Glomerular visceral epithelial cell (primary cell): ENCODE data around the gene ZNF385D.
"Not testable (repeated sequence)": the region's sequence is repeated elsewhere in the genome, so short reads cannot be mapped to it uniquely, and the experiment has no call there.

Experiments
- DNase-seq: peaks from one replicate; pipeline ENCODE4 v3.0.0-alpha.2; 2016; ENCODE audit errors: extremely low spot score

The ZNF385D gene

GRCh38 chr3:21446945-21447475, 304.0 kb downstream of the ZNF385D start:
- no peak for DNase-seq

DNA sequence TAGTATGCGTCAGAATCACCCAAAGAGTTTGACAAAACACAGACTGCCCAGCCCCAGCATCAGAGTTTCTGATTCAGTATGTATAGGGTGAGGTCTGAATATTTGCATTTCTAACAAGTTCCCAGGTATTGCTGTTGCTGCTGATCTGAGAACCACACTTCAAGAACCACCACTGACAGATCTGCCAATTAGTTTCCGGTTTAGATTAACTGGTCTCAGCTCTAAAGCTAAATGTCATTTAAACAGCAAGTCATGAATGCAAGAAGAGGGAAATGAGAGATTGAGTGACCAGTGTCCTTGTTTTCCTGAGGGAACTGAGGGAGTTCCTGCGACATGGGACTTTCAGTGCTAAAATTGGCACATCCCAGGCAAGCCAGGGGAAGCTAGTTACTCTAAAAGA, 305.0 kb downstream of the ZNF385D start:
- no peak for DNase-seq

DNA sequence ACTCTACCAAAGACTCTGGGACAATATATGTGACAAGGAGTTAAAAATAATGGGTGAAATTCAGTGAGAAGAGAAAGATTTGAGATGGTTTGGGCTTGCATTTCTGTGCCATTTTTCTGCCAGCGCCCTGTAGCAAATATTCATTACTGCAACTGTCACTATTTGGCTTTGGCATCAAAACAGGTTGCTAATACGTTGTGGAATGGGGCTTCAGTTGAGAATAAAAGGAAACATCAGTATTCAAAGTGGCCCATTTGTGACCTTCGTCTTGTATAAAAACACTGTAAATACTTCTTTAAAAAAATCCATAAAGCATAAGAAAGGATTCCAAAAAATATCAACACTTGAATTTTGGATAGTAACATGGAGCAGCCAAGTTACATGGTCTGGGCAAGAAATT, 309.2 kb downstream of the ZNF385D start:
- DNase-seq: no peak

DNA sequence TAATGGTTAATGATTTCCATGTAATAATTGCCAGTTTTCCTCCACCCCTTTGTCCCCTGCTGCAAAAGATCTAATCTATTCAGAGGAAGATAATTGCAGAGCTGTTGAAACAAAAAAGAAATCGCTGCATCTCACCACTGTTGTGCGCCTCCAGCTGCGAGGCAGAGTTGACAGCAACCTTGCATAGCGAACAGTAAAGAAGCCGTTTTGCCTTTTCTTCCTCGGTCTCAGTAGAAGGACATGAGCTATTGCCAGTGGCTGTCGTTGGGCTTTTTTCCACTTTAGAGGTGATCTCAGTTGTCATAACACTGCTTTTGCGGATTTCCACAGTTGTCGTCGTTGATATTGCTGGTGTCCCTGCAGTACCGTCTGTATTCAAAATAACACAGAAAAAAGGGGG, 314.2 kb downstream of the ZNF385D start:
- no peak for DNase-seq

DNA sequence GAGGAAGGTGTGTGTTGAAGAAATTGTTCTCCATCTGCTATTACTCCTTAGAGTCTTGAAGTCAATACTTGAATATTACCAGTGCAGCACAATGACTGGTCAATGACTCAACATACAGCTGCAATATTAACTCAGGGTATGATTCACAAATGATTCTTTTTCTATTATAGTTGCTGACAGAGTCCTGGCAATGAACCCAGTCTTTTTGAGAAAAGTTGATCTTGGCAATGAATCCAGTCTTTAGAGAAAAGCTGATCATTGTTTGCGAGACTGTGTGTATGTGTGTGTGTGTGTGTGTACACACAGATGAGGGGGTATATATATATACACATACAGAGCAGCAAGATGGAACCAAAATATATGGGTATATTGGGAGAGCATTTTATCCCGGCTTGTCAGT, 315.1 kb downstream of the ZNF385D start:
- peak; percentile 81 for DNase-seq

GRCh38 chr3:21434310-21434709, 316.7 kb downstream of the ZNF385D start:
- no peak for DNase-seq

GRCh38 chr3:21433751-21434150, 317.3 kb downstream of the ZNF385D start:
- DNase-seq: no peak

DNA sequence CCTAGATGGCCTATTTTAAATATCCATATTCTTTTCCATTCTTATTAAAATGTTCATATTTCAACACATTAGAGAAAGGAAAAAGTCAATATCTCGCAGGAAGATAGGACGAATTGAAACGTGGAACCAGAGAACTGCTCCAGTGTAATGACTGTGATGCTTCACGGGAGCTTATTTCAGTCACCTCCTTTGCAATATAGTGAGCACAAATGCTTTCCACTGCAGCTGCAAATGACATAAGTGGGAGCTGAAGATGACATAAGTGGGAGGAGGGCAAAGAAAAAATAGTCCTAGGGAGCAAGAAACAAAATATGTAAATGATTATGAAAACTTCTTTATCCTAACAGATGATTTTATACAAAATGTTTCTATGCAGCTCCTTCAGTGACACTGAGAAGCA, 324.1 kb downstream of the ZNF385D start:
- no peak for DNase-seq

DNA sequence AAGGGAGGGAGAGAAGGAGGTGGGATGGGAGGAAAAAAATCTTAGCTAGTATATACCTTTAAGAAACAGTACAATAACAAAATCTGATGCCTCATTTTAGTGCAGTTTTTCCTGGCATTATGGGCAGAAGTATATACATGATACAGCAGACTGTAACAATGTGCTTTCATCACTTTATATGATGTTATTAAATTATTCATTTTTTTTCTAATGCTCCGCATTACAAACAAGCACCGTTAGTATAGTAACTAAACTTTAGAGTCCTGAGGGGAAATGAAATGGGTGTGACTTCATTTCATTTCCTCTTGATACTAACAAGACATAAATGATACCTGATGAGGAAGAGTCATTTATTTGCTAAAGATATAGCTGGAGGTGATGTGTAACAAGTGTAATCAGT, 325.3 kb downstream of the ZNF385D start:
- DNase-seq: no peak

- no peak for DNase-seq
Observed at GRCh38 chr3:21421096-21421495, 329.9 kb downstream of the ZNF385D start.

DNA sequence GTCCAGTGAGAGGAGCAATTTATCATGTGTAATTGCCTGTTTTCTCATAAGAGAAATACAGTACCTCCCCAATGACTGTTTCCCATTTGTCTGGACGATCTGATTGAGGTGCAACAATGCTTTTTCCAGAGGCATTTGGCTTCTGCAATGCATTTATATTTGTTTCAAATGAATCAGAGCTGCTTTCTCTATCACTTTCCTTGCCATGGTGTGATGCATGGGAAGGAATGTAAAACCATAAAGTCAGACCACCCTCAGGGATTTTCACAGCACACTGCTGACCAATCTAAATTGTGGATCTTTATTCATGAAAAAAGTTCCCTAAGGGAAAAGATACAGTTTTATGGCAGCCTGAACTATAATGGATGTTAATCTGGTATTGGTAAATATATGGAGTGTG, 333.0 kb downstream of the ZNF385D start:
- DNase-seq: no peak

- DNase-seq: no peak
Observed at GRCh38 chr3:21414506-21414905, 336.5 kb downstream of the ZNF385D start.

GRCh38 chr3:21411058-21411457, 340.0 kb downstream of the ZNF385D start:
- no peak for DNase-seq

DNA sequence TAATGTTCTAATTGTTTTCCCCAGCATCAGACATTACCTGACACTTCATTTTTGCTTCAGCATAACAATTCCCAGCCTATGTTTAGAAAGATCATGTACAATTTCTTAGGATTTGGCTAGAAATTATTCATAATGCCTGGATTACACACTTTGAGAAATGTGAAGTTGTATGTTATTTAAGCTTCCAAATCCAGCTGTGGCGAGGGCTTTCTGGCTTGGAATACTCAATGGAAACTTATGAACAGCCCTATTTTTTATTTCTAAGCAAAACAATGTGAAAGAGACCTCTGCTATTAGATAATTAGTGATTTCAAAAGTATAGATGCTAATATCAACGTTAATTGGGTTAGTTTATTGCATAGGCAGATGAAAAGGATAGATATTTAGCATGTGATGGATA, 341.6 kb downstream of the ZNF385D start:
- no peak for DNase-seq

- no peak for DNase-seq
Observed at GRCh38 chr3:21407743-21408142, 343.3 kb downstream of the ZNF385D start.

DNA sequence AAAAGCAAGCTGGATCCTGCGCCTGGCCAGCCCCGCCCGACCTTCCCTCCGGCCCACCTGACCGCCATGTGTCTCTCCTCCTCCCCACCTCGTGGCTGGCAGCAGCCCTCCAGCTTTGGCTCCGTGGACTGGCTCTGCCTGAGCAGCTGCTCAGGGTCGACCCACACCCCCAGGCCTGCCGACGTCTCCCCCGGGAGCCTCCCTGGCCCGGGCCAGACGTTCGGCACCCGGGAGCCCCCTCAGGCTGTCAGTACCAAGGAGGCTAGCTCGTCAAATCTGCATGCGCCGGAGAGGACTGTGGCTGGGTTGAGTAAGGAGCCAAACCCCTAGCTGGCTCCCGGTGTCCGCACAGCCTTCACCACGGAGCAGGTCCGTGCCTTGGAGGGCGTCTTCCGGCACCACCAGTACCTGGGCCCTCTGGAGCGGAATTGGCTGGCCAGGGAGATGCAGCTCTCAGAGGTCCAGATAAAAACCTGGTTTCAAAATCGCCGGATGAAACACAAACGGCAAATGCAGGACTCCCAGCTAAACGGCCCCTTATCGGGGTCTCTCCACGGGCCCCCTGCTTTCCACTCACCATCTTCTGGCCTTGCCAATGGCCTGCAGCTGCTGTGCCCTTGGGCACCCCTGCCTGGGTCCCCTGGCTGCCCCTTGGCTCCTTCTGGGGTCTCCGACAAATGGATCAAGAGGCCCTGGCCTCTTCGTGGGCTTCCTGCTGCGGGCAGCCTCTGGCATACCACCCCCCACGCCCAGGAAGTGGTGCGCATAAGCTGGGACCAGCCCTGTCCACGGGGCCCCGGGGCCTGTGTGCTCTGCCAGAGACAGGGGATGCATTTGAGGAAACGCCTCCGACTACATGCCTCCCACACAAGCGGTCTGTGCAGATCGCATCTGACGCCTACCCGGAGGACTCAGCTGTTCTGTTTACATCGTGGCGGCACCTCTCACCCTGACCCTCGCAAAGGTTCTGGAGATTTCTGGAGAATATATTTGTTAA, 345.0 kb downstream of the ZNF385D start:
- no peak for DNase-seq

- DNase-seq: no peak
Observed at GRCh38 chr3:21398461-21398860, 352.5 kb downstream of the ZNF385D start.

DNA sequence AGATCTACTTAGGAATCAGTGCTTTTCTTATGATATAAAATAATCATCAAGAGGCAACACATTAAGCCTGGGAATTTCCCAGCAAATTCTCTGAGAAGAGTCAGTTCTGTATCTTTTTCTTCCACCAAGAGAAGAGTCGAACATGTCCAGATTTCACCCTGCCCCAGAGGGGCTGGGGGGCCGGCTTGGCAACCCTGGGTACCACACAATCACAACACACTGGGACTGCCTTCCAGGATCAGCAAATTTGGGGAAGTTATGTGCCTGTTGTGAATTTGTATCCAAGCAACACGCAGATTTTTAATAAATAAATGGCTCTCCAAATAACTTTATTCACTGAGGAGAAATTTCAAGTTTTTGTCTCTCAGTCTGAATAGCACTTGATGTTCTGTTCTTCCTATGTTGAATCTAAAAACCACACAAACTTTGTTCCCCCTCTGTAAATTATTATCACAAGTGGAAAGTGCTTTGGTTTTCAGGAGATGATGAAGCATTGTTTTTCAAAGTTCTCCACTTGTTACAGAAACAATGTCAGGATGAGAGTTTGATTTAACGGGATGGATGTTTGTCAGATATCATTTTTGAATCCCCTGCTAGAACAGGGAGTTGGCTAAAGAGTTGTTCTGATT, 357.2 kb downstream of the ZNF385D start:
- DNase-seq: no peak

DNA sequence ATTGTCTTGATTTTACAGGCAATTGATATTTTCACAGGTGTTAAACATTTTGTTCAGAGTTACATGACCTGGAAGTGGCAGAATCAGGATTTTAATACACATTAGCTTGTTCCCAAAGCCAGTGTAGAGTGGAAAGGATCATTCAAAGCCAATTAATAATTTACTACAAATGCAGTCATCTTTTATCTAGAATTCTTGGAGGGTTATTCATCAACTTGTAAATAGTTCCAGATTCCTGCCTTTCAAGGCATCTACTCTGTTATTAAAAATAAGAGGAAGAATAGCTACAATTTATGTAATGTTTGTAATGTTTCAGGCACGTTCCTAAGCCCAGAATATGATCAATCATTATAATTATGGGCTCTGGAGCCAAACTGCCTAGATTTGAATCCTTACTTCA, 358.5 kb downstream of the ZNF385D start:
- DNase-seq: peak; percentile 49

DNA sequence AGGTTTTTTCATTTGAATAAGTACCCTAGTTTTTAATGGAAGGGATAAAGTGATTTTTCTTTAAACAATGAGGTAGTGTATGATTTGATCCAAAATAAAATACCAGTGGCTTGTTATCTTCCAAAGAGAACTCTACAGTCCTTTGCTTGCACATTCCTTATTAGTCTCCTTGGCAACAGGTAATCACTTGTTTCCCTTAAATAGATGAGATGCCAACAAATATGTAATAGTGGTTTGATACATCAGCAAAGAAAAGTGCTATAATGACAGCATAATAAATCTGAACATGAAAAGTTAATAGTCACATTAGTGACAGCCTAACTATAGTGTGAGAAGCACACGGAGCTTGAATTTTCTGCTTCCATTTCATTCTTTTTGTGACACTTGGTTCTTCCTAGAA, 360.2 kb downstream of the ZNF385D start:
- DNase-seq: peak; percentile 2

DNA sequence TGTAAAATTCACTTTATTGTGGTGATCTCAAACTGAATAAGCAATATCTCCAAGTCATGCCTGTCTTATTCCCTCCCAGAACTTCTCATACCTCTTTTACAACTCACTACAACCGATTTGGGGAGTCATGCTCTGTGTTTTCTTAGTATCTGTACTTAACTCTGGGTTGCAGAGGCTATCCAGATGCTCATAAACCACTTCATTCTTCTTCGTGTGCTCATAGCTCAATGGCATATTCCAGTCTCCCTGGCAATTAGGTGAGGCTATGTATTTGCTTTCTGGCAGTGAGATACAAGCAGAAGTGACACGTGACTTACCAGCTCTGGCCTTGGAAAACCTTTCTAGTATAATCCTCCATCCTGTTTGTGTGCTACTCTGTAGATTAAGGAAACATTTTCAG, 360.9 kb downstream of the ZNF385D start:
- DNase-seq: peak; percentile 40

- DNase-seq: not testable (repeated sequence)
Observed at GRCh38 chr3:21387142-21387826, 363.7 kb downstream of the ZNF385D start.
